Measurements from ENCODE around the gene CENPS. TPM values are rescaled to one million over a fixed set of nuclear protein-coding genes. Genes with fewer than 3 reads are reported as not detected.
"Not testable (repeated sequence)": the region's sequence is repeated elsewhere in the genome, so short reads cannot be mapped to it uniquely, and the experiment has no call there.

The CENPS gene
- total and polyA plus RNA-seq, 4 donors, result 4.4 to 9.8 (median 7.4) TPM

DNA sequence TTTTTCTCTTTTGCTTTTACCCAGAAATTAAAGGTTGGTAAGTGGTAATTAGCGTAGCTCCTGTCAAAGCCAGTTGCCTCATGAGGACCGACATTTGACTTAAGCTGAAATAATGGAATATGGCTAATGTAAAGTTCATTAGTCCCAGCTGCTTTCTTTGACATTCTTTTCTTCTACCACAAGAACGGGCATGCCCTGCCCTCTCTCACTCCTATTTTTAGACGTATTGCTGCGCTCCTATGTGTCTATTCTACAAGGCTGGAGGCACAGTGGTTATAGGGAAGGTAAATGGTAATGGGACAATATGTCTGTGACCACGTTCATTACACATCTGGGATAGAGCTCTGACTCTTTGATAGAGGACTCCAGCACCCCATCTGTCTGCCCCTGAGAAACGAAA is 26.4 kb downstream of the CENPS start:
- H3K4me1 ChIP-seq (ENCODE audit: control insufficient read depth in 4 of 4, insufficient read depth in 4 of 4, low read length in 3 of 4), result peaks cover 0 to 4% (median 0%) of the 10 kb centered on the region in 4 donors
- no peak overlapping the region for H3K27ac ChIP-seq (ENCODE audit: low read depth in 1 of 2, low read length in 2 of 2)
- H3K9ac ChIP-seq (ENCODE audit: low read depth in 1 of 2, low read length in 2 of 2), result no peak overlapping the region
- H3K36me3 ChIP-seq (ENCODE audit: control insufficient read depth in 4 of 4, insufficient read depth in 3 of 4, low read depth in 1 of 4, low read length in 3 of 4), result peaks cover 1 to 6% (median 4%) of the 10 kb centered on the region in 4 donors
- DNase-seq (ENCODE audit: low spot score), result no peak
- no peaks in the 10 kb centered on the region for H3K27me3 ChIP-seq (ENCODE audit: control insufficient read depth in 4 of 4, insufficient read depth in 4 of 4, low read length in 3 of 4)
- H3K4me3 ChIP-seq (ENCODE audit: low read depth in 1 of 3, low read length in 3 of 3), result no peak overlapping the region
- WGBS, result 92% methylated on average over 7 of the region's 7 CpGs
- no peaks in the 10 kb centered on the region for H3K9me3 ChIP-seq (ENCODE audit: control insufficient read depth in 4 of 4, low read length in 3 of 4)
- TF ChIP-seq HNF4A (conservative IDR thresholded peaks at IDR 0.05) (no peak), YY1 (IDR thresholded peaks at IDR 0.05) (no peak), CTCF (IDR thresholded peaks at IDR 0.05; ENCODE audit: low read depth, low read length, missing input control) (no peak), FOXA2 (IDR thresholded peaks at IDR 0.05) (no peak), EGR1 (IDR thresholded peaks at IDR 0.05; ENCODE audit: low read depth in 2 of 2) (no peak), JUND (IDR thresholded peaks at IDR 0.05) (no peak), NR2F2 (IDR thresholded peaks at IDR 0.05) (no peak), HNF4G (IDR thresholded peaks at IDR 0.05) (no peak), RXRA (IDR thresholded peaks at IDR 0.05) (no peak), GABPA (IDR thresholded peaks at IDR 0.05 in 1 of 2, conservative IDR thresholded peaks at IDR 0.05 in 1 of 2) (no peak), SP1 (IDR thresholded peaks at IDR 0.05) (no peak), TAF1 (conservative IDR thresholded peaks at IDR 0.05) (no peak), ATF3 (IDR thresholded peaks at IDR 0.05) (no peak), REST (IDR thresholded peaks at IDR 0.05) (no peak), FOXA1 (IDR thresholded peaks at IDR 0.05) (no peak)
- TF ChIP-seq, protein P1, sequence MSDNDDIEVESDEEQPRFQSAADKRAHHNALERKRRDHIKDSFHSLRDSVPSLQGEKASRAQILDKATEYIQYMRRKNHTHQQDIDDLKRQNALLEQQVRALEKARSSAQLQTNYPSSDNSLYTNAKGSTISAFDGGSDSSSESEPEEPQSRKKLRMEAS (IDR thresholded peaks at IDR 0.05), result no peak

DNA sequence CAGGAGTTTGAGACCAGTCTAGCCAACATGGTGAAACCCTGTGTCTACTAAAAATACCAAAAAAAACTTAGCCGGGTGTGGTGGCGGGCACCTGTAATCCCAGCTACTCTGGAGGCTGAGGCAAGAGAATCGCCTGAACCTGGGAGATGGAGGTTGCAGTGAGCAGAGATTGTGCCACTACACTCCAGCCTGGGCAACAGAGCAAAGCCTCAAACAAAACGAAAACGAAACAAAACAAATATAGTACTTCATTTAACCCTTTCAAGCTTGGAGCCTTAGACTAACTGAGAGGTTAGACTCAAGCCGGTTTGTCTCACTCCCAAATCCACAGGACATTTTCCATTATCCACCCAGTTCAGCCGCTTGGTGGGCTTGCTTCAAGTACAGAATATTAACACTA is 27.2 kb downstream of the CENPS start:
- not testable (repeated sequence) for H3K27ac ChIP-seq (ENCODE audit: low read depth in 1 of 2, low read length in 2 of 2); DNase-seq (ENCODE audit: low spot score); H3K9me3 ChIP-seq (ENCODE audit: control insufficient read depth in 4 of 4, low read length in 3 of 4); H3K4me1 ChIP-seq (ENCODE audit: control insufficient read depth in 4 of 4, insufficient read depth in 4 of 4, low read length in 3 of 4); H3K4me3 ChIP-seq (ENCODE audit: low read depth in 1 of 3, low read length in 3 of 3); H3K36me3 ChIP-seq (ENCODE audit: control insufficient read depth in 4 of 4, insufficient read depth in 3 of 4, low read depth in 1 of 4, low read length in 3 of 4); H3K9ac ChIP-seq (ENCODE audit: low read depth in 1 of 2, low read length in 2 of 2); H3K27me3 ChIP-seq (ENCODE audit: control insufficient read depth in 4 of 4, insufficient read depth in 4 of 4, low read length in 3 of 4)
- 65% methylated on average over 7 of the region's 7 CpGs for WGBS

Data from liver (tissue), 9 donors.